Gastrocnemius medialis (tissue), 4 donors: ENCODE measurements around the gene FBXL14. TPM values are rescaled to one million over a fixed set of nuclear protein-coding genes. Genes with fewer than 3 reads are reported as not detected.

Experiments
- ATAC-seq, 2 donors: fragments of 150-250 bp; one replicate each; pipeline ENCODE4 v1.9.1; 2016
- DNase-seq, 2 donors: peaks; one replicate each; pipeline ENCODE4 v3.0.0-alpha.2; 2019
- H3K27ac ChIP-seq, 4 donors: fragments of 200-600 bp; sonication (generic); 1 replicate in 1 of 4; 2 replicates in 3 of 4; pipeline ENCODE4 v1.5.1; 2016 to 2018; ENCODE audit warnings: mild to moderate bottlenecking in 2 of 4, moderate library complexity in 1 of 4
- H3K27me3 ChIP-seq, 3 donors: fragments of 200-600 bp; sonication (generic) in 2 of 3; 1 replicate in 1 of 3; 2 replicates in 2 of 3; pipeline versions ENCODE4 v1.5.1 to v1.6.0; 2016 to 2019; ENCODE audit warnings: mild to moderate bottlenecking in 1 of 3, moderate library complexity in 1 of 3
- H3K36me3 ChIP-seq, 2 donors: fragments of 200-600 bp; sonication (generic) in 1 of 2; one replicate each; pipeline ENCODE4 v1.5.1; 2017 to 2018
- H3K4me1 ChIP-seq, 2 donors: fragments of 200-600 bp; sonication (generic) in 1 of 2; one replicate each; pipeline ENCODE4 v1.5.1; 2016 to 2017; ENCODE audit warnings: mild to moderate bottlenecking in 2 of 2
- H3K4me3 ChIP-seq, 4 donors: fragments of 200-600 bp; sonication (generic) in 3 of 4; 1 replicate in 1 of 4; 2 replicates in 3 of 4; pipeline ENCODE4 v1.5.1; 2016 to 2019; ENCODE audit warnings: mild to moderate bottlenecking in 2 of 4
- H3K9me3 ChIP-seq, 3 donors: fragments of 200-600 bp; sonication (generic) in 2 of 3; 1 replicate in 1 of 3; 2 replicates in 2 of 3; pipeline ENCODE4 v1.5.1; 2016 to 2019
- POLR2A ChIP-seq, 2 donors: fragments of 450-650 bp; IDR thresholded peaks; one replicate each; pipeline ENCODE4 v1.6.1; 2017; ENCODE audit warnings: antibody characterized with exemption in 2 of 2, mild to moderate bottlenecking in 2 of 2, moderate library complexity in 2 of 2
- in situ Hi-C, 4 donors: fragments of 200-750 bp; cut with MboI; loops; one replicate each; pipeline versions ENCODE4 v1.15.0 to v1.8.0; 2017; ENCODE audit warnings: low sequenced_read_pairs in 4 of 4
- intact Hi-C: fragments of 100-400 bp; cut with DNase I; formaldehyde crosslinking; loops from one replicate; pipeline ENCODE4 v1.15.1; 2023; ENCODE audit warnings: low total_unique reads
- total RNA-seq, 4 donors: library from RNA; depleted of rRNA; stranded (reverse); fragments of >200 nt; gene quantifications; one replicate each; pipeline versions ENCODE4 v1.1.0 to v1.2.3, GENCODE V29; 2016
- TF ChIP-seq, protein P1 (sequence below), 5 experiments: fragments of 450-650 bp in 3 of 5; fragments of 200-600 bp in 2 of 5; sonication (generic) in 2 of 5; IDR thresholded peaks in 4 of 5; conservative IDR thresholded peaks in 1 of 5; 1 replicate in 4 of 5; 2 replicates in 1 of 5; pipeline ENCODE4 v1.5.1; 2016 to 2019; ENCODE audit warnings: antibody characterized with exemption in 5 of 5, mild to moderate bottlenecking in 3 of 5, moderate library complexity in 3 of 5

The FBXL14 gene
- total RNA-seq, 4 donors from 2014 or later = 5.8 to 11.5 (median 7.4) TPM

DNA sequence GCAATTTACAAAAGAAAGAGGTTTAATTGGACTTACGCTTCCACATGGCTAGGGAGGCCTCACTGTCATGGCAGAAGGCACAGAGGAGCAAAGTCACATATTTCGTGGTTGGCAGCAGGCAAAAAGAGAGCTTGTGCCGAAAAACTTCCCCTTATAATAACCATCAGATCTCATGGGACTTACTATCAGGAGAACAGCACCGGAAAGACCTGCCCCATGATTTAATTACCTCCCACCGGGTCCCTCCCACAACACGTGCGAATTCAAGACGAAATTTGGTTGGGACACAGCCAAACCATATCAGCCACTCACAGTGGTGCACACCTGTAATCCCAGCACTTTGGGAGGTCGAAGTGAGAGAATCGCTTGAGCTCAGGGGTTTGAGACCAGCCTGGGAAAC, 68.5 kb downstream of the FBXL14 start:
- DNase-seq (no peak), ATAC-seq (no peak)
- Histone ChIP-seq H3K36me3 (no peaks in the 10 kb centered on the region), H3K4me3 (no peak overlapping the region), H3K9me3 (no peaks in the 10 kb centered on the region), H3K27me3 (peaks cover 11 to 26% (median 23%) of the 10 kb centered on the region in 3 donors), H3K4me1 (no peaks in the 10 kb centered on the region), H3K27ac (no peak overlapping the region)
- intact Hi-C loops (no loop called here), in situ Hi-C loops (no loop called here)
- TF ChIP-seq POLR2A (IDR thresholded peaks at IDR 0.05) = no peak
- TF ChIP-seq, protein P1, sequence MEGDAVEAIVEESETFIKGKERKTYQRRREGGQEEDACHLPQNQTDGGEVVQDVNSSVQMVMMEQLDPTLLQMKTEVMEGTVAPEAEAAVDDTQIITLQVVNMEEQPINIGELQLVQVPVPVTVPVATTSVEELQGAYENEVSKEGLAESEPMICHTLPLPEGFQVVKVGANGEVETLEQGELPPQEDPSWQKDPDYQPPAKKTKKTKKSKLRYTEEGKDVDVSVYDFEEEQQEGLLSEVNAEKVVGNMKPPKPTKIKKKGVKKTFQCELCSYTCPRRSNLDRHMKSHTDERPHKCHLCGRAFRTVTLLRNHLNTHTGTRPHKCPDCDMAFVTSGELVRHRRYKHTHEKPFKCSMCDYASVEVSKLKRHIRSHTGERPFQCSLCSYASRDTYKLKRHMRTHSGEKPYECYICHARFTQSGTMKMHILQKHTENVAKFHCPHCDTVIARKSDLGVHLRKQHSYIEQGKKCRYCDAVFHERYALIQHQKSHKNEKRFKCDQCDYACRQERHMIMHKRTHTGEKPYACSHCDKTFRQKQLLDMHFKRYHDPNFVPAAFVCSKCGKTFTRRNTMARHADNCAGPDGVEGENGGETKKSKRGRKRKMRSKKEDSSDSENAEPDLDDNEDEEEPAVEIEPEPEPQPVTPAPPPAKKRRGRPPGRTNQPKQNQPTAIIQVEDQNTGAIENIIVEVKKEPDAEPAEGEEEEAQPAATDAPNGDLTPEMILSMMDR (IDR thresholded peaks at IDR 0.05 in 4 of 5, conservative IDR thresholded peaks at IDR 0.05 in 1 of 5) = no peak

DNA sequence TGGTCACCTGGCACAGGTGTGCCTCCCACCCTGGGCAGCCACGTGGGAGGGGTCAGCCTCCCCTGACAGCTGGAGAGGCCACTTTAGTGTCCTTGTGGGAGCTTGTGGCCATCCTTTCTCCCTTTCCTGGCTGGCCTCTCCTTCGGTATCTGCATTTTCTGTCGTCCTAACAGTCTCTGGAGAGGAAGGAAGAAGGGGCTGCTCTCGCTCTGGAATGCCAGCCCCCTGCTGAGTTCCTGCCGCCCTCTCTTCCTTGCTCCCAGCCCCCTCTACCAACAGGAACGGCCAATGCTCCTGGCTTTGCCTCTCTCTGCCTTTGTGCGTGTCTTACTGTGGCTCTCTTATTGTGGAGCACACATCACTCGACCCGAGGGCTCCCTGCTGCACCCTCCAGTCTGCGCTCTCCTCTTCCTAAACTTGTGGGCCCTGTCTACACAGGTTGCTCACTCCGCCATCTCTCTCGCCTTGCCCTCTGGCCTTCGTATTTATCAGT, 70.8 kb downstream of the FBXL14 start:
- DNase-seq (no peak), ATAC-seq (no peak)
- TF ChIP-seq, protein P1 (IDR thresholded peaks at IDR 0.05 in 4 of 5, conservative IDR thresholded peaks at IDR 0.05 in 1 of 5) = no peak
- TF ChIP-seq POLR2A (IDR thresholded peaks at IDR 0.05) = no peak
- Histone ChIP-seq H3K27me3 (peaks cover 11 to 20% (median 17%) of the 10 kb centered on the region in 3 donors), H3K36me3 (no peaks in the 10 kb centered on the region), H3K27ac (no peak overlapping the region), H3K4me1 (no peaks in the 10 kb centered on the region), H3K4me3 (no peak overlapping the region), H3K9me3 (no peaks in the 10 kb centered on the region)
- in situ Hi-C loops (no loop called here), intact Hi-C loops (no loop called here)

DNA sequence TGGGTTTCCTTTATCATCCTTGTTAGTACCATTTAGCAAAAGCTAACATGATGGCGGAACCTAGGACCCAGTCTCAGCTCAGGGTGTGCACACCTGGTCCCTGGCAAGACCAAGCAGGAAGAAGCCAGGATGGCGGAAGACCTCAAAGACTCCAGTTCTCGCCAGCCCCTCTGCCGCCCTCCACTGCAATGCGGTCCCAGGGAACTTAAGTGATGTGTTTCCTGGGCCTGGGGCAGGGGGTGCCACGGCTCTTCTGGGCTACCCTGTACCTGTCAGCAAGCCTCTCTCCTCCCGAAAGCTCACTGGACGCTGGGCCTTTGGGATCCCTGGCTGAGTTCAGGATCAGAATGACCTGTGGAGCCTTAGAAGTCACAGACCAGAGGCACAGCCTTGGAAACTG, 71.3 kb downstream of the FBXL14 start:
- intact Hi-C loops = no loop called here
- H3K27me3 ChIP-seq = peaks cover 11 to 20% (median 14%) of the 10 kb centered on the region in 3 donors
- in situ Hi-C loops = no loop called here
- no peak overlapping the region for H3K27ac ChIP-seq
- H3K36me3 ChIP-seq = no peaks in the 10 kb centered on the region
- H3K4me1 ChIP-seq = no peaks in the 10 kb centered on the region
- DNase-seq (no peak), ATAC-seq (no peak)
- H3K4me3 ChIP-seq = no peak overlapping the region
- TF ChIP-seq, protein P1 (IDR thresholded peaks at IDR 0.05 in 4 of 5, conservative IDR thresholded peaks at IDR 0.05 in 1 of 5) = no peak
- TF ChIP-seq POLR2A (IDR thresholded peaks at IDR 0.05) = no peak
- H3K9me3 ChIP-seq = no peaks in the 10 kb centered on the region

DNA sequence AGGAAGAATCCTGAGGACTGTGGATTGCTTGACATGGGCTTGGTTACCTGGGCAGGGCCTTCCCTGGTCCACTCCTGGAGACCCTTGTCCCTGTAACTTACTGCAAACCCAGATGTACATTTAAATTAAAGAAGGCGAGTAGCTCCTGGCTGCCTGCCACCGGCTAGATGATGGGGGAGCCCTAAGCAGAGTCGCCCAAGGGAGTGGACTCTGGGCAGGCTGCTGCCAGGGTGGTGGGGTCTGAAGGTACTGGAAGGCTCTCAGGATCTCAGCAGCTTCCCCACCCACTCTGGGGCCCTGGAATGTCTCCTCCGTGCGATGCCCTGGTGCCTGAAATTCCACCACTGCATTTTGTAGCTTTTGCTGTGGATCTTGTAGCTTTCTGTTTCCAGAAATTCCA, 74.7 kb downstream of the FBXL14 start:
- H3K36me3 ChIP-seq = no peaks in the 10 kb centered on the region
- H3K27me3 ChIP-seq = peaks cover 5 to 11% (median 10%) of the 10 kb centered on the region in 3 donors
- no peak overlapping the region for H3K4me3 ChIP-seq
- H3K27ac ChIP-seq = no peak overlapping the region
- intact Hi-C loops (no loop called here), in situ Hi-C loops (no loop called here)
- no peaks in the 10 kb centered on the region for H3K4me1 ChIP-seq
- ATAC-seq = no peak
- TF ChIP-seq, protein P1 (IDR thresholded peaks at IDR 0.05 in 4 of 5, conservative IDR thresholded peaks at IDR 0.05 in 1 of 5) = no peak
- TF ChIP-seq POLR2A (IDR thresholded peaks at IDR 0.05) = no peak
- no peak for DNase-seq
- H3K9me3 ChIP-seq = peaks cover 0 to 4% (median 0%) of the 10 kb centered on the region in 3 donors
